Measurements from ENCODE around the gene RHO. TPM values are rescaled to one million over a fixed set of nuclear protein-coding genes. Genes with fewer than 3 reads are reported as not detected.

The RHO gene
- total RNA-seq, 4 donors from 2014 or later: not detected

DNA sequence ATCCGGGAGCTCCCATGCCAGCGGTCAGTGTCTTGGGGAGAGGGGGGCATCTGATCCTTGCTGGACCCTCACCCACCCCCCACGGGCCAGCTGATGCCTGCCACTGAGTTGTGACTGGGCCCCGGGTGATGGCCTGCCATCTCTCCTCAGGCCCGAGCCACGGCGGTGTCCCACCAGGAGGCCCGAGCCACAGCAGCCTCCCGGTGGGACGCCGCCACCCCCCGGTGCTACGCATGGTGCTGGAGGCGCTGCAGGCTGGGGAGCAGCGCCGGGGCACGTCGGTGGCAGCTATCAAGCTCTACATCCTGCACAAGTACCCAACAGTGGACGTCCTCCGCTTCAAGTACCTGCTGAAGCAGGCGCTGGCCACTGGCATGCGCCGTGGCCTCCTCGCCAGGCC is 18.8 kb downstream of the RHO start:
- Histone ChIP-seq H3K27me3 (no peaks in the 10 kb centered on the region), H3K9me3 (no peaks in the 10 kb centered on the region), H3K4me3 (no peak overlapping the region), H3K36me3 (no peaks in the 10 kb centered on the region), H3K4me1 (peaks cover 0 to 2% (median 0%) of the 10 kb centered on the region in 4 donors), H3K27ac (no peak overlapping the region)
- TF ChIP-seq EP300 (IDR thresholded peaks at IDR 0.05): no peak
- no peak for TF ChIP-seq POLR2A (IDR thresholded peaks at IDR 0.05)
- TF ChIP-seq, protein P1, sequence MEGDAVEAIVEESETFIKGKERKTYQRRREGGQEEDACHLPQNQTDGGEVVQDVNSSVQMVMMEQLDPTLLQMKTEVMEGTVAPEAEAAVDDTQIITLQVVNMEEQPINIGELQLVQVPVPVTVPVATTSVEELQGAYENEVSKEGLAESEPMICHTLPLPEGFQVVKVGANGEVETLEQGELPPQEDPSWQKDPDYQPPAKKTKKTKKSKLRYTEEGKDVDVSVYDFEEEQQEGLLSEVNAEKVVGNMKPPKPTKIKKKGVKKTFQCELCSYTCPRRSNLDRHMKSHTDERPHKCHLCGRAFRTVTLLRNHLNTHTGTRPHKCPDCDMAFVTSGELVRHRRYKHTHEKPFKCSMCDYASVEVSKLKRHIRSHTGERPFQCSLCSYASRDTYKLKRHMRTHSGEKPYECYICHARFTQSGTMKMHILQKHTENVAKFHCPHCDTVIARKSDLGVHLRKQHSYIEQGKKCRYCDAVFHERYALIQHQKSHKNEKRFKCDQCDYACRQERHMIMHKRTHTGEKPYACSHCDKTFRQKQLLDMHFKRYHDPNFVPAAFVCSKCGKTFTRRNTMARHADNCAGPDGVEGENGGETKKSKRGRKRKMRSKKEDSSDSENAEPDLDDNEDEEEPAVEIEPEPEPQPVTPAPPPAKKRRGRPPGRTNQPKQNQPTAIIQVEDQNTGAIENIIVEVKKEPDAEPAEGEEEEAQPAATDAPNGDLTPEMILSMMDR (IDR thresholded peaks at IDR 0.05): no peak
- WGBS, 2 donors: 90 to 93% methylated on average over 3 to 11 of the region's 24 CpGs
- no peak for DNase-seq (ENCODE audit: low spot score in 2 of 2)

DNA sequence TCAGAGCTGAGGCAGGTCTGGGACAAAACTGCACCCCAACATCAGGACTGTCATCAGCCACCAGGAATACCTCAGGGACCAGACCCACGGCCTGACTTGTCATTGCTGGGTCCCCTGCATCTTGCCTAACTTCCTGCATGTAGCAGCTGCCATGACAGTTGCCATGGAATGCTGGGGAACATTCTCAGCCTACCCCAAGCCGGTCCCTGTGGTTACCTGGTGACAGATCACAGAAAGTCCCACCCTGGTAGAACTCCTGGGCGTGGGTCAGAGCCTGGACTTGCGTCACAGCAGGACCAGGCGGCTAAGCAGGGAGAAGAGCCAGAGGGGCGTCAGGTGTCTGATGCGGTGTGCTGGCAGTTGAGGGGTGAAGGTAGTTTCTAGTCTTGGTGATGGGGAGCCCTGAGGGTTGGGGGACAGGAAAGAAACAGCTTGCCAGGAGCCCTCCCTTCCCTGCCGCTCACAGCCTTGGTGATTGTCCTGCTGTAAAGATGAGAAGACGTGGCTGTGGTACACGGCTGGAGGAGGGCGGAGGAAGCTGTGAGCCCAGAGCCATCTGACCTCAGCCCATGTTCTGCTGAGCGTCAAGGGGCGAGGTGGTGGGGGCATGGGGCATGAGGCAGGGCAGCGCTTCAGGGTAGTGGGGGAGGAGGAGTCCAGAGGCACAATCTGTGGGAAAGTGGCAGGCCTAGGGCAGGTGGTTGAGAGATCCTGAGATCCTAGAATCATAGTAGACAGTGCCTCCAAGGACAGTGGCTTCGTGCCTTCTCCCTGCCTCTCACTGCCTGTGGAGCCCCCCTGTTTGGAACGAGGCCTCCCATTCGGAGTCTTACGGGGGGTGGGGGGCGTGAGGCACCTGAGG is 19.9 kb downstream of the RHO start:
- whole genome bisulfite sequencing, 2 donors: 84 to 86% methylated on average over 18 to 19 of the region's 19 CpGs

DNA sequence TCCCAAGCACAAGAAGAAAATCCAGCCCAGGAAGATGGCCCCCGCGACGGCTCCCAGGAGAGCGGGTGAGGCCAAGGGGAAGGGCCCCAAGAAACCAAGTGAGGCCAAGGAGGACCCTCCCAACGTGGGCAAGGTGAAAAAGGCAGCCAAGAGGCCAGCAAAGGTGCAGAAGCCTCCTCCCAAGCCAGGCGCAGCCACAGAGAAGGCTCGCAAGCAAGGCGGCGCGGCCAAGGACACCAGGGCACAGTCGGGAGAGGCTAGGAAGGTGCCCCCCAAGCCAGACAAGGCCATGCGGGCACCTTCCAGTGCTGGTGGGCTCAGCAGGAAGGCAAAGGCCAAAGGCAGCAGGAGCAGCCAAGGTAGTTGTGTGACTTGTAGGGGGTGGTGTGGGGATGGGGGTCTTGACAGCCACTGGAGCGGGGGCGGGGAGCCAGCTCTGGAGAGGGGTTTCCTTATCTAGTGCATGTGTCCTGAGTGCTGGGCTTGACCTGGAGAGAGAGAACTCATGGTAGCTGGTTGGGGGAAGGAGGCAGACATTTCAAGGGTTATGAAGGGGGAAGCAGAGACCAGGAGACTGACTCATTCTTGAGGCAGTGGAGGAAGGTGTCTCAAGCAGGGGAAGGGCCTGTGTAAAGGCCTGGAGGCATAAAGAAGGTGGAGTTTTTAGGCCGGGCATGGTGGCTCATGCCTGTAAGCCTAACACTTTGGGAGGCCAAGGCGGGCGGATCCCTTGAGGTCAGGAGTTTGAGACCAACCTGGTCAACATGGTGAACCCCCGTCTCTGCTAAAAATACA is 20.8 kb downstream of the RHO start:
- 90 to 91% methylated on average over 18 of the region's 18 CpGs for WGBS, 2 donors
- TF ChIP-seq, protein P1 (IDR thresholded peaks at IDR 0.05): no peak
- TF ChIP-seq POLR2A (IDR thresholded peaks at IDR 0.05) (no peak), EP300 (IDR thresholded peaks at IDR 0.05) (no peak)
- Histone ChIP-seq H3K27me3 (no peaks in the 10 kb centered on the region), H3K4me1 (peaks cover 0 to 22% (median 5%) of the 10 kb centered on the region in 4 donors), H3K9me3 (no peaks in the 10 kb centered on the region), H3K27ac (no peak overlapping the region), H3K36me3 (no peaks in the 10 kb centered on the region), H3K4me3 (no peak overlapping the region)
- no peak for DNase-seq (ENCODE audit: low spot score in 2 of 2)

More for the DNA sequence above, 19.9 kb downstream of the RHO start:
- H3K4me3 ChIP-seq: no peak overlapping the region
- DNase-seq (ENCODE audit: low spot score in 2 of 2): no peak
- peaks cover 0 to 13% (median under 1%) of the 10 kb centered on the region in 4 donors for H3K4me1 ChIP-seq
- no peaks in the 10 kb centered on the region for H3K27me3 ChIP-seq
- no peak overlapping the region for H3K27ac ChIP-seq
- no peaks in the 10 kb centered on the region for H3K36me3 ChIP-seq
- H3K9me3 ChIP-seq: no peaks in the 10 kb centered on the region
- TF ChIP-seq, protein P1 (IDR thresholded peaks at IDR 0.05): no peak
- TF ChIP-seq POLR2A (IDR thresholded peaks at IDR 0.05): no peak
- TF ChIP-seq EP300 (IDR thresholded peaks at IDR 0.05): no peak

DNA sequence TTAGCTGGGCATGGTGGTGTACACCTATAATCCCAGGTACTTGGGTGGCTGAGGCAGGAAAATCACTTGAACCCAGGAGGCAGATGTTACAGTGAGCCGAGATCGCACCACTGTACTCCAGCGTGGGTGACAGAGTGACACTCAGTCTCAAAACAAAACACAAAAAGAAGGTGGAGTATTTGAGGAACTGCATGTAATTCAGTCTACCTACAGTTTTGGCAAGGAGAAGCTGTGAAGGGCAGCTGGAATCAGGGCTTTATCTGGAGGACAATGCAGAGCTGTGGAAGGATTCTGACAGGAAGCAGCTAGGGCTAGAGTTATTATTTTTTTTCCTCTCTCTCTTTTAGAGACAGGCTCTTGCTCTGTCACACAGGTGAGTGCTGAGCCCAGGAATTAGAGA is 21.4 kb downstream of the RHO start:
- no peak overlapping the region for H3K4me3 ChIP-seq
- no peaks in the 10 kb centered on the region for H3K9me3 ChIP-seq
- WGBS, 2 donors: 80 to 98% methylated on average over 3 of the region's 3 CpGs
- DNase-seq (ENCODE audit: low spot score in 2 of 2): no peak
- TF ChIP-seq, protein P1 (IDR thresholded peaks at IDR 0.05): no peak
- no peak for TF ChIP-seq EP300 (IDR thresholded peaks at IDR 0.05)
- TF ChIP-seq POLR2A (IDR thresholded peaks at IDR 0.05): no peak
- H3K27ac ChIP-seq: no peak overlapping the region
- no peaks in the 10 kb centered on the region for H3K27me3 ChIP-seq
- H3K36me3 ChIP-seq: no peaks in the 10 kb centered on the region
- H3K4me1 ChIP-seq: peaks cover 0 to 28% (median 11%) of the 10 kb centered on the region in 4 donors
